Fibroblast of lung (primary cell): ENCODE results near the gene LMAN2.

Source experiments
- EZH2 ChIP-seq: IDR thresholded peaks from 2 replicates; pipeline ENCODE4 v1.5.1; 2012; ENCODE audit warnings: low read length, control low read depth, mild to moderate bottlenecking; ENCODE audit errors: missing control alignments
- TF ChIP-seq, protein P1 (sequence below), 2 donors: IDR thresholded peaks in 1 of 2; conservative IDR thresholded peaks in 1 of 2; 1 replicate in 1 of 2; 2 replicates in 1 of 2; pipeline ENCODE4 v1.5.1; 2011 to 2012; ENCODE audit warnings: low read length in 2 of 2, control low read depth in 1 of 2, inconsistent platforms in 1 of 2, low read depth in 1 of 2, mild to moderate bottlenecking in 1 of 2

DNA sequence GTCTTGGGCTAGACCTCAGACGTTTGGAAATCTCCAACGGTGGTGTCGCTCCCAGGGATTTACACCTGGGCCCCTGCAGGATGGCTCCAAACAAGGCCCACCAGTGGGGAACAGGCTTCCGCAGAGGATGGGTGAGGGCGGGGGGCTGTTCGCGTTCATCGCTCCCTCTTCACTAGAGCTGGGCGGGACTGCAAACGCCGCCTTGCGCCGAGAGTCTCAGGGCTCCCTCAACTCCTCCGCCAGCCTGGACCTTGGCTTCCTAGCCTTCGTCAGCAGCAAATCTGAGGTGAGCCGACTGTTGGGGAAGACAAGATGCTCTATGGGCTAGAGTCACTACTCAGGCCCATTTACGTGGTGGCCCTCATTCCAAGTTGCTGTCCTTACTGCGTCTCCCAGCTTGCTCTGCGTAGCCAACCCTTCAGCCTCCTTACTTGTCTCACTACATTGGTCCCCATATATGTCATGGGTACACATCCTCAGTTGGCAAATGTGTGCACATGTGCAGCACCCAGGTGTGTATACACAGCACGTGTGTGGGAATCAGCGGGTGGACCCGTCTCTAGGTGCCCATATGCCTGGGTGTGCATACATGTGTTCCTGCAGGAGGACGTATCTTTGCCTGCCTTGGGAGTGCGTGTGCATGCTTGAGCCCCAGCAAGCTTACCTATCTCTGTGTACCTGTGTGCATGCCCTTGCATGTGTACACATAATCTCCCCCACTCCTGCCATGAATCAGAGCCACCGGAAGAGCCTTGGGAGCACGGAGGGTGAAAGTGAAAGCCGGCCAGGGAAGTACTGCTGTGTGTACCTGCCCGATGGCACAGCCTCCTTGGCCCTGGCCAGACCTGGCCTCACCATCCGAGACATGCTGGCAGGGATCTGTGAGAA lies 16.8 kb upstream of the LMAN2 start:
- TF ChIP-seq EZH2: no peak
- TF ChIP-seq, protein P1, sequence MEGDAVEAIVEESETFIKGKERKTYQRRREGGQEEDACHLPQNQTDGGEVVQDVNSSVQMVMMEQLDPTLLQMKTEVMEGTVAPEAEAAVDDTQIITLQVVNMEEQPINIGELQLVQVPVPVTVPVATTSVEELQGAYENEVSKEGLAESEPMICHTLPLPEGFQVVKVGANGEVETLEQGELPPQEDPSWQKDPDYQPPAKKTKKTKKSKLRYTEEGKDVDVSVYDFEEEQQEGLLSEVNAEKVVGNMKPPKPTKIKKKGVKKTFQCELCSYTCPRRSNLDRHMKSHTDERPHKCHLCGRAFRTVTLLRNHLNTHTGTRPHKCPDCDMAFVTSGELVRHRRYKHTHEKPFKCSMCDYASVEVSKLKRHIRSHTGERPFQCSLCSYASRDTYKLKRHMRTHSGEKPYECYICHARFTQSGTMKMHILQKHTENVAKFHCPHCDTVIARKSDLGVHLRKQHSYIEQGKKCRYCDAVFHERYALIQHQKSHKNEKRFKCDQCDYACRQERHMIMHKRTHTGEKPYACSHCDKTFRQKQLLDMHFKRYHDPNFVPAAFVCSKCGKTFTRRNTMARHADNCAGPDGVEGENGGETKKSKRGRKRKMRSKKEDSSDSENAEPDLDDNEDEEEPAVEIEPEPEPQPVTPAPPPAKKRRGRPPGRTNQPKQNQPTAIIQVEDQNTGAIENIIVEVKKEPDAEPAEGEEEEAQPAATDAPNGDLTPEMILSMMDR (conservative IDR thresholded peaks at IDR 0.05 in 1 of 2, IDR thresholded peaks at IDR 0.05 in 1 of 2; ENCODE audit: low read depth in 1 of 2, low read length in 2 of 2): no peak
